Mesenchymal stem cell (in vitro differentiated cells and primary cell): ENCODE measurements around the gene SFRP5.
A peak's percentile ranks its signal among the peaks of the same experiment; 100 is the strongest.

Experiments used
- DNase-seq: peaks from one replicate; pipeline ENCODE4 v3.0.0-alpha.2; 2013
- H2AFZ ChIP-seq: one replicate; pipeline ENCODE4 v1.6.1; 2013; ENCODE audit warnings: low read depth, mild to moderate bottlenecking, control low read depth, inconsistent platforms, low read length, moderate library complexity
- H2AK5ac ChIP-seq: 2 replicates; pipeline ENCODE4 v1.6.1; 2013; ENCODE audit warnings: low read length, moderate library complexity, mild to moderate bottlenecking, inconsistent platforms; ENCODE audit not compliant: severe bottlenecking
- H2BK120ac ChIP-seq: one replicate; pipeline ENCODE4 v1.6.1; 2013; ENCODE audit warnings: low read depth, mild to moderate bottlenecking, inconsistent platforms, low read length, moderate library complexity
- H2BK12ac ChIP-seq, 2 experiments: one replicate each; pipeline ENCODE4 v1.6.1; 2013; ENCODE audit warnings: inconsistent platforms in 2 of 2, low read length in 2 of 2, mild to moderate bottlenecking in 2 of 2, moderate library complexity in 2 of 2, control low read depth in 1 of 2
- H2BK15ac ChIP-seq: one replicate; pipeline ENCODE4 v1.6.1; 2013; ENCODE audit warnings: mild to moderate bottlenecking, low read depth, inconsistent platforms; ENCODE audit not compliant: poor library complexity, severe bottlenecking
- H2BK5ac ChIP-seq: 2 replicates; pipeline ENCODE4 v1.6.1; 2013; ENCODE audit warnings: low read depth, mild to moderate bottlenecking, low read length, control low read depth, inconsistent platforms; ENCODE audit not compliant: poor library complexity, severe bottlenecking
- H3K14ac ChIP-seq, 2 experiments: one replicate each; pipeline ENCODE4 v1.6.1; 2013; ENCODE audit warnings: inconsistent platforms in 2 of 2, low read length in 2 of 2, control low read depth in 1 of 2, mild to moderate bottlenecking in 1 of 2, moderate library complexity in 1 of 2
- H3K18ac ChIP-seq, 2 experiments: one replicate each; pipeline ENCODE4 v1.6.1; 2013; ENCODE audit warnings: inconsistent platforms in 2 of 2, low read length in 2 of 2, control low read depth in 1 of 2, low read depth in 1 of 2, mild to moderate bottlenecking in 1 of 2
- H3K23ac ChIP-seq, 2 experiments: one replicate each; pipeline ENCODE4 v1.6.1; 2013; ENCODE audit warnings: inconsistent platforms in 2 of 2, low read length in 2 of 2, mild to moderate bottlenecking in 2 of 2, moderate library complexity in 2 of 2, control low read depth in 1 of 2
- H3K27ac ChIP-seq: 2 replicates; pipeline ENCODE4 v1.5.1; 2013; ENCODE audit warnings: mild to moderate bottlenecking, moderate library complexity, low read length, control low read depth, inconsistent platforms; ENCODE audit not compliant: poor library complexity, severe bottlenecking
- H3K27me3 ChIP-seq, 2 experiments: 2 replicates each; pipeline versions ENCODE4 v1.6.1 to v1.7.0; 2013; ENCODE audit warnings: low read length in 2 of 2, mild to moderate bottlenecking in 2 of 2, moderate library complexity in 2 of 2, control low read depth in 1 of 2, inconsistent platforms in 1 of 2; ENCODE audit not compliant: control insufficient read depth in 1 of 2, insufficient read depth in 1 of 2
- H3K36me3 ChIP-seq, 2 experiments: 2 replicates each; pipeline versions ENCODE4 v1.6.1 to v1.7.0; 2013; ENCODE audit warnings: low read length in 2 of 2, control low read depth in 1 of 2, inconsistent platforms in 1 of 2, low read depth in 1 of 2, mild to moderate bottlenecking in 1 of 2; ENCODE audit not compliant: insufficient read depth in 2 of 2, control insufficient read depth in 1 of 2
- H3K4ac ChIP-seq, 2 experiments: one replicate each; pipeline ENCODE4 v1.6.1; 2013; ENCODE audit warnings: inconsistent platforms in 2 of 2, low read length in 2 of 2, mild to moderate bottlenecking in 2 of 2, moderate library complexity in 2 of 2, control low read depth in 1 of 2, low read depth in 1 of 2
- H3K4me1 ChIP-seq: 2 replicates; pipeline ENCODE4 v1.6.1; 2013; ENCODE audit warnings: low read depth, low read length, control low read depth; ENCODE audit not compliant: control insufficient read depth, insufficient read depth
- H3K4me2 ChIP-seq: 2 replicates; pipeline ENCODE4 v1.6.1; 2013; ENCODE audit warnings: low read length, mild to moderate bottlenecking, inconsistent platforms; ENCODE audit not compliant: poor library complexity, severe bottlenecking
- H3K4me3 ChIP-seq, 2 experiments: 2 replicates each; pipeline versions ENCODE4 v1.5.1 to v1.7.0; 2013; ENCODE audit warnings: low read length in 2 of 2, mild to moderate bottlenecking in 2 of 2, control low read depth in 1 of 2, low read depth in 1 of 2; ENCODE audit not compliant: insufficient read depth in 1 of 2
- H3K79me1 ChIP-seq: replicated peaks from 2 replicates; pipeline ENCODE4 v1.6.1; 2013; ENCODE audit warnings: mild to moderate bottlenecking, control low read depth, low read length, inconsistent platforms; ENCODE audit not compliant: poor library complexity, severe bottlenecking
- H3K9ac ChIP-seq: 2 replicates; pipeline ENCODE4 v1.7.0; 2013; ENCODE audit warnings: mild to moderate bottlenecking, low read length, moderate library complexity
- H3K9me3 ChIP-seq: 2 replicates; pipeline ENCODE4 v1.7.0; 2013; ENCODE audit warnings: mild to moderate bottlenecking, low read length; ENCODE audit not compliant: control insufficient read depth
- H4K8ac ChIP-seq: one replicate; pipeline ENCODE4 v1.6.1; 2013; ENCODE audit warnings: inconsistent platforms, mild to moderate bottlenecking, low read length, moderate library complexity
- H4K91ac ChIP-seq: one replicate; pipeline ENCODE4 v1.6.1; 2013; ENCODE audit warnings: mild to moderate bottlenecking, low read length, inconsistent platforms
- WGBS: methylation state at CpG from one replicate; pipeline ENCODE4 v1.1.7; 2013; ENCODE audit warnings: mixed read lengths; 5-methylcytosine and 5-hydroxymethylcytosine counted together

The SFRP5 gene

GRCh38 chr10:97731346-97732051, 40.3 kb downstream of the SFRP5 start:
- 69% methylated on average over 8 of the region's 9 CpGs for WGBS
- H2BK5ac ChIP-seq = no peak overlapping the region
- H3K27me3 ChIP-seq = no peaks in the 10 kb centered on the region
- no peak overlapping the region for H3K14ac ChIP-seq
- H3K27ac ChIP-seq = no peak overlapping the region
- peaks cover under 1% of the 10 kb centered on the region for H3K4me1 ChIP-seq
- no peak overlapping the region for H2AFZ ChIP-seq
- H3K79me1 ChIP-seq = no peaks in the 10 kb centered on the region
- H2BK120ac ChIP-seq = no peak overlapping the region
- peak overlapping the region; percentile 43 for H3K9ac ChIP-seq
- no peak overlapping the region for H2BK12ac ChIP-seq
- H3K4me3 ChIP-seq = no peak overlapping the region
- H3K4me2 ChIP-seq = no peak overlapping the region
- no peaks in the 10 kb centered on the region for H3K9me3 ChIP-seq
- no peak overlapping the region for H2AK5ac ChIP-seq
- H3K36me3 ChIP-seq = no peaks in the 10 kb centered on the region
- peak; percentile 79 for DNase-seq
- no peak overlapping the region for H4K91ac ChIP-seq
- no peak overlapping the region for H4K8ac ChIP-seq
- H3K23ac ChIP-seq = no peak overlapping the region
- no peak overlapping the region for H2BK15ac ChIP-seq
- no peak overlapping the region for H3K4ac ChIP-seq
- no peak overlapping the region for H3K18ac ChIP-seq

DNA sequence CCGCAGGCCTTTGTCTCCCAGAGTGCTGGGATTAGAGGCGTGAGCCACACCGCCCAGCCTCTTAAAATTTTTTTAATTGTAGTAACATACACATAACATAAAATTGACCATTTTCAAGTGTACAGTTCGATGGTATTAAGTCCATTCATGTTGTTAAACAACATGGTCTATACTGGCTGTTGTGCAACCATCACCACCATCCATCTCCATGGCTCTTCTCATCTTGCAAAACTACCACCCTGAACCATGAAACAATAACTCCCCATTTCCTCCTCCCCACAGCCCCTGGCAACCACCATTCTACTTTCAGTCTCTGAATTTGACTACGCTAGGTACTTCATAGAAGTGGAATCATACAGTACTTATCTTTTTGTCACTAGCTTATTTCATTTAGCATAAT, 42.8 kb downstream of the SFRP5 start:
- DNase-seq = no peak
- H2BK5ac ChIP-seq = no peak overlapping the region

DNA sequence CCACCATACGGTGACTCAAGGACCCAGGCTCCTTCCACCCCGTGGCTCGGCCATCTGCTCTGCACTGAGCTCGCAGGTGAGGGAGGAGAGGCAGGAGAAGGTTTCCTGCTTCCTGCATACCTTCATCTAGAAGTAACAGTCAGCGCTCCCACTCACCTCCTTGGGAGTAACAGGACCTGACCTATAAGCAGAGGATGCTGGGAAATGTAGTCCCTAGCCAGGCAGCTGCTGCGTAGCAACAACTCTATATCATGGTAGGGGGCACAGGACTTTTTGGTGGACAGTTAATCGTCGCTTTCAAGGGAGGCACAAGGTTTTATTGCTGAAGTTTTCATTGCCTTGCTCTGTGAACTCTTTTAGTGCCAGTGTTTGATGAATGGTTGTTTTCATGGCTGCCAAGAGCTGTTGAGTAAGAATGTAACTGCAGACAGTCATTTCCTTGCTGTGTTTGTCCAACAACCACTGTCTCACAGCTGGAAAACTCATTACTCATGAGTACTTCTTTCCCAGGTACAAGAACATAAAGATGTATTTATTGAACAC, 45.1 kb downstream of the SFRP5 start:
- Histone ChIP-seq H3K18ac (peak overlapping the region in 1 of 2 experiments; percentile 91), H2BK12ac (peak overlapping the region in 1 of 2 experiments; percentile 45), H2BK15ac (no peak overlapping the region), H3K27me3 (no peaks in the 10 kb centered on the region), H3K23ac (no peak overlapping the region), H4K91ac (no peak overlapping the region), H2AFZ (no peak overlapping the region), H3K4me1 (no peaks in the 10 kb centered on the region), H3K79me1 (no peaks in the 10 kb centered on the region), H3K27ac (peak overlapping the region; percentile 77), H3K14ac (peak overlapping the region in 1 of 2 experiments; percentile 36), H3K9me3 (no peaks in the 10 kb centered on the region), H2AK5ac (no peak overlapping the region), H3K4me2 (peak overlapping the region; percentile 48), H2BK120ac (no peak overlapping the region), H2BK5ac (no peak overlapping the region), H3K36me3 (peaks cover 0 to 6% of the 10 kb centered on the region in 2 experiments), H3K4ac (peak overlapping the region in 1 of 2 experiments; percentile 83), H3K4me3 (peak overlapping the region; percentile 39 to 52), H3K9ac (peak overlapping the region; percentile 12), H4K8ac (no peak overlapping the region)
- 36% methylated on average over 7 of the region's 8 CpGs for WGBS
- DNase-seq = peak; percentile 87

More for the DNA sequence above, 42.8 kb downstream of the SFRP5 start:
- no peak overlapping the region for H3K18ac ChIP-seq
- H3K9ac ChIP-seq = no peak overlapping the region
- no peak overlapping the region for H2BK12ac ChIP-seq
- H4K8ac ChIP-seq = no peak overlapping the region
- no peak overlapping the region for H3K14ac ChIP-seq
- no peak overlapping the region for H2AK5ac ChIP-seq
- H3K4me3 ChIP-seq = no peak overlapping the region
- H3K27ac ChIP-seq = no peak overlapping the region
- no peak overlapping the region for H3K4me2 ChIP-seq
- WGBS = 81% methylated on average over 1 of the region's 5 CpGs
- H3K9me3 ChIP-seq = no peaks in the 10 kb centered on the region
- H3K27me3 ChIP-seq = no peaks in the 10 kb centered on the region
- no peak overlapping the region for H2BK15ac ChIP-seq
- H3K36me3 ChIP-seq = no peaks in the 10 kb centered on the region
- H3K4me1 ChIP-seq = no peaks in the 10 kb centered on the region
- no peak overlapping the region for H2AFZ ChIP-seq
- H3K4ac ChIP-seq = no peak overlapping the region
- no peak overlapping the region for H2BK120ac ChIP-seq
- H4K91ac ChIP-seq = no peak overlapping the region
- H3K79me1 ChIP-seq = no peaks in the 10 kb centered on the region
- no peak overlapping the region for H3K23ac ChIP-seq

DNA sequence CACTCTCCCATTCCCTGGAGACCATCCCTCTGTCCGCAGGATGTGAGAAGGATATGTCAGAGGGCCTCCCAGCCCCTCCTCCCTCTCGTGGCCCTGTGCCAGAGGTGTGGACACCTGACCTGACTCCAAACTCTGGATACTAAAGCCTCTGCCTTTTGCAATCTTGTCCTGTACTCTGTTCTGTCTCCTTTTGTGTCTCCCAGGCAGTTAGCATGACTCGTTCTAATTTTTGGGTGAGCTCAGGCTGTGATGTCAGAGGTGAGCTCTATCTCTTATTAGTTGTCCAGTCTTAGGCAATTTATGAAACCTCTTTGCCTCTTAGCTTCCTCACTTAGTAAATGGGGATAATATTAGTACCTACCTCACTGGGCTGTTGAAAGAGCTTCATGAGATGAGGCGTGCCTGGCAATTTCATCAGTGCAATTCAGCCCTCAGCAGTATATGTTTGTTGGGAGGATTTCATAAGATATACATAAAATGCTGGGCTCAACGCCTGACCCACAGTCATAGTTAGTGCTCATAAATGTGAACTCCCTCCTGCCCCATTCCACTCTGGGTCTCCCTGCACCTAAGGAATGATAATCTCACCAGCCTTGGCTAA, 47.4 kb downstream of the SFRP5 start:
- peaks cover under 1% of the 10 kb centered on the region for H3K79me1 ChIP-seq
- H2BK120ac ChIP-seq = no peak overlapping the region
- H2BK5ac ChIP-seq = no peak overlapping the region
- no peak overlapping the region for H2BK12ac ChIP-seq
- no peaks in the 10 kb centered on the region for H3K9me3 ChIP-seq
- H3K23ac ChIP-seq = no peak overlapping the region
- peak overlapping the region; percentile 70 for H3K9ac ChIP-seq
- no peak overlapping the region for H4K91ac ChIP-seq
- H2BK15ac ChIP-seq = no peak overlapping the region
- no peak overlapping the region for H3K4me2 ChIP-seq
- no peaks in the 10 kb centered on the region for H3K27me3 ChIP-seq
- H3K14ac ChIP-seq = no peak overlapping the region
- H3K27ac ChIP-seq = no peak overlapping the region
- no peak overlapping the region for H2AK5ac ChIP-seq
- WGBS = 73% methylated on average over 4 of the region's 5 CpGs
- H2AFZ ChIP-seq = no peak overlapping the region
- H3K18ac ChIP-seq = no peak overlapping the region
- H3K4me1 ChIP-seq = peaks cover under 1% of the 10 kb centered on the region
- peak; percentile 87 for DNase-seq
- no peak overlapping the region for H3K4me3 ChIP-seq
- no peak overlapping the region for H3K4ac ChIP-seq
- no peak overlapping the region for H4K8ac ChIP-seq
- peaks cover 4 to 8% of the 10 kb centered on the region in 2 experiments for H3K36me3 ChIP-seq
